ENCODE data around the gene ST6GALNAC1. TPM values are rescaled to one million over a fixed set of nuclear protein-coding genes. Genes with fewer than 3 reads are reported as not detected.
A peak's percentile ranks its signal among the peaks of the same experiment; 100 is the strongest.

The ST6GALNAC1 gene
- total RNA-seq, 6 experiments from 2014 or later, result not detected

DNA sequence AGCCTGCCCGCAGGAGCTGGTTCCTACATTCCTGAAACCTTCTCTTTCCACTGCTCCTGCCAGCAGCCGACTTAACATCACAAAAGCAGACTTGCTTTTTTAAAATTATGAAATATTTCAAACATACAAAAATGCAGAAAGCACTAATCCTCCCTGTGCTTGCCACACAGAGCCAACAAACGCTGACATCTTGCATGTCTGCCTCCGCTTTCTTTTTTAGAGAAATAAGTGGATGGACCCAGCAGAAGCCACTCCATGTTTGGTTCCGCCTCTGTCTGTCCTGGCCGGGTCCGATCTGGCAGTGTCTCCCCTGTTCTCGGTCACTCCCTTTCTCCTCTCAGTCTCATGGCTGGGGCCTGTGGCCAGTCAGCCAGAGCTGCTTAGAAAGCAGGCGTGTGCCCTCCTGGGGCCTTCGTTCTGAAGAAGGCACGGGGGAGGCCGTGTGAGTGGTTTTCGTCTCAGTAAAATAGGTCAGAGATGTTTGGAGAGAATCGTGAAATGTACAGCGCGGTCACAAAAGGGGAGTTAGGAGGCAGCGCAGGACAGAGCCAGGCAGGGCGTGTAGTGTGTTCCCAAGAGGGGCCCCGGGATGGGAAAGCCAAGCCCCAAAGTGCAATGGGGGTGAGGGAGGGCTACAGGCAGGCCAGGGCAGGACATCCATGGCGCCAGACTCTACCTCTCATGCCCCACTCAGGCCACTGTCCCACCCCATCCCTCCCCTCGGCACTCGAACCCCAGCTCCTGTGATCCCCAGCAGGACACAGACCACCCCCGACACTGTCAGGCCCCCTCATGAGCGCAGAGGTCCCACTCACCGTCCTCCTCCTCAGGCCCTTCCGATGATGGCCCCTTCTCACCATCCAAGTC is 44.0 kb upstream of the ST6GALNAC1 start:
- TF ChIP-seq, protein P1, sequence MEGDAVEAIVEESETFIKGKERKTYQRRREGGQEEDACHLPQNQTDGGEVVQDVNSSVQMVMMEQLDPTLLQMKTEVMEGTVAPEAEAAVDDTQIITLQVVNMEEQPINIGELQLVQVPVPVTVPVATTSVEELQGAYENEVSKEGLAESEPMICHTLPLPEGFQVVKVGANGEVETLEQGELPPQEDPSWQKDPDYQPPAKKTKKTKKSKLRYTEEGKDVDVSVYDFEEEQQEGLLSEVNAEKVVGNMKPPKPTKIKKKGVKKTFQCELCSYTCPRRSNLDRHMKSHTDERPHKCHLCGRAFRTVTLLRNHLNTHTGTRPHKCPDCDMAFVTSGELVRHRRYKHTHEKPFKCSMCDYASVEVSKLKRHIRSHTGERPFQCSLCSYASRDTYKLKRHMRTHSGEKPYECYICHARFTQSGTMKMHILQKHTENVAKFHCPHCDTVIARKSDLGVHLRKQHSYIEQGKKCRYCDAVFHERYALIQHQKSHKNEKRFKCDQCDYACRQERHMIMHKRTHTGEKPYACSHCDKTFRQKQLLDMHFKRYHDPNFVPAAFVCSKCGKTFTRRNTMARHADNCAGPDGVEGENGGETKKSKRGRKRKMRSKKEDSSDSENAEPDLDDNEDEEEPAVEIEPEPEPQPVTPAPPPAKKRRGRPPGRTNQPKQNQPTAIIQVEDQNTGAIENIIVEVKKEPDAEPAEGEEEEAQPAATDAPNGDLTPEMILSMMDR (IDR thresholded peaks at IDR 0.05), result no peak
- no peak for DNase-seq
- peaks cover 22% of the 10 kb centered on the region for H3K4me1 Mint-ChIP-seq (ENCODE audit: low read depth)
- H3K4me3 Mint-ChIP-seq, result no peak overlapping the region
- H3K36me3 Mint-ChIP-seq (ENCODE audit: low read depth), result peaks cover 10% of the 10 kb centered on the region
- H3K27me3 Mint-ChIP-seq (ENCODE audit: insufficient read depth), result no peaks in the 10 kb centered on the region; the same call in none of the 2 replicates
- H3K27ac Mint-ChIP-seq, result peak overlapping the region; percentile 83
- H3K9me3 Mint-ChIP-seq, result no peaks in the 10 kb centered on the region

DNA sequence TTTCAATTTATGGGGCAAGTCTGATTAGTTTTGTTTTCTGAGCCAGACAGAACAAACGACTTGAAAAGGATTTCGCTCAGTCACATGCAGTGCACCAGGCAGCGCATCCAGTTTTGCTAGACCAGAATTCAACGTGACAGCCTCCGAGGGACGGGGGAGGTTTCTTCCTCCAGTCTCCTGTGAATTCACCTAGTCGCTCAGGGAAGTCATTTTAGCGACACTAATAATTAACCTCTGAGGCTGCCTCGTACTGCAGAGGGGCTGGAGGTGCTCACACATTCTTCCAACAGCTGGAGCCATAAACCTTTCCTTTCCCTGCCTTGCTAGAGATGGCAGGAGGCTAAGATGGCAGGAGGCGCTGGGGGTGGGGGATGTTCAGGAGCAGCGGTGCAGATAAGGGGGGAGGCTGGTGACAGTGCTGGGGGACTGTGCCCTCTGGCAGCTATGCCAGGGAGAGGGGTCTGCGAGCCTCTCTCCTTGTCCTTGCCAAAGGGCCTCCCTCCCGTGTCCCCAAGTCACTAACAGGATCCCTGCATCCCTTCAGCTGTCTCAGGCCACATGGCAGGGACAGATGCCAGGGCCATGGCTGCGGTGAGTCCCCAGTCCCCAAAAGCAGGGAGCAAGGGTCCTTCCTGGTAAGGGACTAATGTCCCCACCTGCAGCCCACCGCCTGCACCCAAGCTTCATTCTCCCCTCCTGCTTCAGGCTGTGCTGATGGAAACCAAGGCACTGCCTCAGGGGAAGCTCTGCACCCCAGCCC is 43.2 kb upstream of the ST6GALNAC1 start:
- Mint-ChIP-seq H3K27ac (no peak overlapping the region), H3K4me3 (no peak overlapping the region), H3K36me3 (ENCODE audit: low read depth) (peaks cover 10% of the 10 kb centered on the region), H3K27me3 (ENCODE audit: insufficient read depth) (no peaks in the 10 kb centered on the region; the same call in none of the 2 replicates), H3K9me3 (no peaks in the 10 kb centered on the region), H3K4me1 (ENCODE audit: low read depth) (peaks cover 28% of the 10 kb centered on the region)
- TF ChIP-seq, protein P1 (IDR thresholded peaks at IDR 0.05), result no peak
- DNase-seq, result no peak

DNA sequence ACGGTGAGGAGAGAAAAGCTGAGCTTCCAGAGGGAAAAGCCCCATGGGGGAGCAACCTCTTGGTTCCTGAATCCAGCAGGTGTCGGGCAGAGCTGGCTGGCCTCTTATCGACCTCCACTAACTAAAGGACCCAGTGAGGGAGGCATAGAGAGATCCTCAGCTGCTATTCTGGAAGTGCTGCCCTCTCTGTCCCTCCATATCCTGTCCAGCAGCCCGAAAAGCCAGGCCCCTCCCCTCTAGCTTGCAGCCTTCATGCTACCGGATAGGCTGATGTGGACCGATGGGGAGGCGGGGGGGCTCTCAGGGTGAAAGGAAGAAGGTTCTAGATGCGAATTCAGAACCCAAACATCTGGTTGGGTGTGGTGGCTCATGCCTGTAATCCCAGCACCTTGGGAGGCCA is 42.3 kb upstream of the ST6GALNAC1 start:
- TF ChIP-seq, protein P1 (IDR thresholded peaks at IDR 0.05), result no peak
- DNase-seq, result no peak
- H3K36me3 Mint-ChIP-seq (ENCODE audit: low read depth), result peaks cover 10% of the 10 kb centered on the region
- H3K4me3 Mint-ChIP-seq, result no peak overlapping the region
- H3K9me3 Mint-ChIP-seq, result no peaks in the 10 kb centered on the region
- H3K27ac Mint-ChIP-seq, result no peak overlapping the region
- peaks cover 2% of the 10 kb centered on the region for H3K27me3 Mint-ChIP-seq (ENCODE audit: insufficient read depth)
- peaks cover 28% of the 10 kb centered on the region for H3K4me1 Mint-ChIP-seq (ENCODE audit: low read depth)

DNA sequence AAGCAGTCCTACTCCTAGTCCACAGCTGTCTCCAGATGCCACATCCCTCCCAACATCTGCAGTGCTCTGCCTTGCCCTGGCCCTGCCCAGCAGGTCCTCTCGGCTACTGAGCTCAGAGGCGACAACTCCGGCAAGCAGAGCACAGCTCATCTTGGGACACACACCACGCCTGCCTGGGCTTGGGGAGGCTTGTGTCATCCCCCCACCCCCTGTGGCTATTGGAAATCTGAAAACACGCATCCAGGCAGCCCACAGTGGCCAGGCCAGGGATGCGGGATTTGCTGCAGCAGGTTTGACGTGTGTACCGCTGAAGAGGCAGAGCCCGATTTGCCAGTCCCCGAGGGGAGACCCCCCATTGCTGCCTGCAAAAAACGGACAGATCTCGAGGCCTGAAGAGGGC is 41.8 kb upstream of the ST6GALNAC1 start:
- H3K4me3 Mint-ChIP-seq, result no peak overlapping the region
- no peaks in the 10 kb centered on the region for H3K9me3 Mint-ChIP-seq
- TF ChIP-seq, protein P1 (IDR thresholded peaks at IDR 0.05), result no peak
- H3K27me3 Mint-ChIP-seq (ENCODE audit: insufficient read depth), result peaks cover 2% of the 10 kb centered on the region
- no peak for DNase-seq
- no peak overlapping the region for H3K27ac Mint-ChIP-seq
- peaks cover 28% of the 10 kb centered on the region for H3K4me1 Mint-ChIP-seq (ENCODE audit: low read depth)
- peaks cover 12% of the 10 kb centered on the region for H3K36me3 Mint-ChIP-seq (ENCODE audit: low read depth)

DNA sequence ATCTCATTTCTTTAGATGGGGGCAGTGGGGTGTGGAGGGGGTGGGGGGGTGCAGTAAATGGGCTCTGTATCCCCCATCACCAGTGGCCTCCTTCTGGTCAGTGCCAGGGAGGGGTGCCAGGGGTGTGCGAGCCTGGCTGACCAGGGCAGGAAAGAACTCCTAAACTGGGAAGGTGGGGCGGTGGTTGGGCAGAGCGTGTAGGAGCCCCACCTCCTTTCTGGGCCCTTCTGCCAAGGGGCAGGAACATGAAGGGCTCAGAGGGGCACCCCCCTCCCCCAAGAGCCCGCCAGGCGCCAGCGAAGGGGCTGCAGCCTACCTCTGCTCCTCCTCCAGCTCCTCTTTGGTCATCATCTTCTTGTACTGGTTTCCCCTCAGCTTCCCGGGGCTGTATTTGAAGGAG is 41.2 kb upstream of the ST6GALNAC1 start:
- Mint-ChIP-seq H3K9me3 (no peaks in the 10 kb centered on the region), H3K27ac (no peak overlapping the region), H3K4me3 (no peak overlapping the region), H3K4me1 (ENCODE audit: low read depth) (peaks cover 28% of the 10 kb centered on the region), H3K27me3 (ENCODE audit: insufficient read depth) (peaks cover 2% of the 10 kb centered on the region), H3K36me3 (ENCODE audit: low read depth) (peaks cover 15% of the 10 kb centered on the region)
- DNase-seq, result no peak
- TF ChIP-seq, protein P1 (IDR thresholded peaks at IDR 0.05), result no peak

Measured in HFFc6 (cell line).